ENCODE measurements around the gene GAK. TPM values are rescaled to one million over a fixed set of nuclear protein-coding genes. Genes with fewer than 3 reads are reported as not detected.
"Not testable (repeated sequence)": the region's sequence is repeated elsewhere in the genome, so short reads cannot be mapped to it uniquely, and the experiment has no call there.

GAK gene
- 100 to 1,000 TPM; 112 to 118 TPM for total RNA-seq
- 82.9 TPM for polyA plus RNA-seq

- Histone ChIP-seq H3K36me3 (ENCODE audit: insufficient read depth, low read length) (no peaks in the 10 kb centered on the region), H3K4me3 (ENCODE audit: low read length) (peak within 1 kb of the TSS; percentile 82), H3K27me3 (ENCODE audit: insufficient read depth, low read length, poor library complexity, severe bottlenecking) (no peaks in the 10 kb centered on the region), H3K9me3 (ENCODE audit: low read length) (no peaks in the 10 kb centered on the region), H3K27ac (ENCODE audit: low read depth, low read length) (peak within 1 kb of the TSS; percentile 96), H3K4me1 (ENCODE audit: insufficient read depth, low read length) (peaks cover 40% of the 10 kb centered on the region)
- Mint-ChIP-seq H3K27ac (peak within 1 kb of the TSS; percentile 90 to 100 (median 94)), H3K4me1 (peaks cover 43 to 57% (median 43%) of the 10 kb centered on the region in 3 donors), H3K36me3 (peaks cover 0 to 18% (median 1%) of the 10 kb centered on the region in 3 donors), H3K4me3 (peak within 1 kb of the TSS; percentile 91 to 98 (median 96)), H3K27me3 (peaks cover 0 to 3% of the 10 kb centered on the region in 2 donors), H3K9me3 (no peaks in the 10 kb centered on the region)
- POLR2A ChIA-PET = interaction anchor here (0.7 to 1.4 kb wide), 6 partner anchors 25 to 268 kb away, joined by 3 to 8 read pairs (median 4); partner anchors contain the start of gene IDUA
- CTCF ChIA-PET = interaction anchor here (0.8 to 1.8 kb wide), 4 partner anchors 8 to 256 kb away, joined by 3 to 7 read pairs (median 4); no protein-coding TSS in a partner anchor
- peak; percentile 95 to 98 (median 97) for DNase-seq
Measured at GRCh38 chr4:931960-932712, at the start of gene GAK, which contains the start of gene TMEM175. Gene GAK, minus strand, starts transcription at chr4:932316. Its CDS starts 129 bp downstream, at chr4:932187. Gene TMEM175, plus strand, starts transcription at chr4:932460. Its CDS starts 15,280 bp downstream, at chr4:947740.

DNA sequence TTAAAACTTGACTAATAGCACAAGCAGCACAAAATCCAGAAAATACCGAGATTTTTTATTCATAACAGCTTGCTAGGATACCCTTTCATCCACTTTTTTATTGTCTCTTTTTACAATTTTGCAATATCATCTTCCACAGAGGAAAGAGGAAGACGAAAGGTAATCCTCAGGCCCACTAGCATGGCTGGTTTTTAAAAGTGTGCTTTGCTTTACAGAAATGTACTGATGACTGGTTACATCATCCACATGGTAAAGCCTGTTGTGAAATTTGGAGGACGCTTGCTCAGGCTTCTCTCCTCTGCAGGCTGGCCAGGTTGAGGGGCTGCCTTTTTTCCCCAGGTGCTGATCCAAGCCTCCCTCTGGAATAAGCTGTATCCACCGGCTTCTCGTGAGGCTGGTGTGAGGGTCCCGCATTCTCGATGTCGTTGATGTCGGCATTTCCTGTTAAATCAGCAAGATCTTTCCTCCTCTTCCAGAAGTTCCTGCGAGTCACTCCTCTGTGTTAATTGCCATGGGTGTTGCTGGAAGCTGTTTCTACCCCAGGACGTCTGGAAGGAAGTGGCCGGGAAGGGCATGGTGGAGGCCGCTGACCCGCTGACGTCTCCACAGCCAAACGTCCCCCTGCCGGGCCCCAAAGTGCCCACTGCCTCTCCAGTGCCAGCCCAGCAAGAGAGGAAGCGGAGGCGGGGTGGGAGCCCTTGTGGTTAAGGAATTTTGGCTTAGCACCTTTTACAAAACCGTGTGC is 47.0 kb upstream of the GAK start:
- CTCF ChIA-PET = interaction anchor here (1.0 kb wide), 1 partner anchor 8 kb away, joined by 3 read pairs; no protein-coding TSS in a partner anchor
- peaks cover 0 to 4% (median 0%) of the 10 kb centered on the region in 3 donors for H3K4me1 Mint-ChIP-seq
- no peak overlapping the region for H3K27ac Mint-ChIP-seq
- POLR2A ChIA-PET = no interaction called here
- H3K27ac ChIP-seq (ENCODE audit: low read depth, low read length) = no peak overlapping the region
- H3K9me3 Mint-ChIP-seq = no peaks in the 10 kb centered on the region
- H3K36me3 ChIP-seq (ENCODE audit: insufficient read depth, low read length) = no peaks in the 10 kb centered on the region
- H3K36me3 Mint-ChIP-seq = no peaks in the 10 kb centered on the region
- H3K9me3 ChIP-seq (ENCODE audit: low read length) = no peaks in the 10 kb centered on the region
- no peak for DNase-seq
- H3K4me1 ChIP-seq (ENCODE audit: insufficient read depth, low read length) = no peaks in the 10 kb centered on the region
- H3K27me3 ChIP-seq (ENCODE audit: insufficient read depth, low read length, poor library complexity, severe bottlenecking) = no peaks in the 10 kb centered on the region
- H3K4me3 Mint-ChIP-seq = no peak overlapping the region
- no peak overlapping the region for H3K4me3 ChIP-seq (ENCODE audit: low read length)
- peaks cover 0 to 1% of the 10 kb centered on the region in 2 donors for H3K27me3 Mint-ChIP-seq

DNA sequence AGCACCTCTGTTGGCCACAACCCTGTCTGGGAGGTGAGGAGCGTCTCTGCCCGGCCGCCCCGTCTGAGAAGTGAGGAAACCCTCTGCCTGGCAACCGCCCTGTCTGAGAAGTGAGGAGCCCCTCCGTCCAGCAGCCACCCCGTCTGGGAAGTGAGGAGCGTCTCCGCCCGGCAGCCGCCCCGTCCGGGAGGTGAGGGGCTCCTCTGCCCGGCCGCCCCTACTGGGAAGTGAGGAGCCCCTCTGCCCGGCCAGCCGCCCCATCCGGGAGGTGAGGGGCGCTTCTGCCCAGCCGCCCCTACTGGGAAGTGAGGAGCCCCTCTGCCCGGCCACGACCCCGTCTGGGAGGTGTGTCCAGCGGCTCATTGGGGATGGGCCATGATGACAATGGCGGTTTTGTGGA is 43.9 kb upstream of the GAK start:
- CTCF ChIA-PET; H3K36me3 ChIP-seq (ENCODE audit: insufficient read depth, low read length); H3K27ac Mint-ChIP-seq; H3K4me3 Mint-ChIP-seq; H3K27ac ChIP-seq (ENCODE audit: low read depth, low read length); H3K9me3 ChIP-seq (ENCODE audit: low read length); H3K27me3 Mint-ChIP-seq; H3K27me3 ChIP-seq (ENCODE audit: insufficient read depth, low read length, poor library complexity, severe bottlenecking); DNase-seq; H3K36me3 Mint-ChIP-seq; POLR2A ChIA-PET; H3K9me3 Mint-ChIP-seq; H3K4me3 ChIP-seq (ENCODE audit: low read length): not testable (repeated sequence)
- peaks cover 16% of the 10 kb centered on the region for H3K4me1 ChIP-seq (ENCODE audit: insufficient read depth, low read length)
- H3K4me1 Mint-ChIP-seq = peaks cover 4 to 13% (median 5%) of the 10 kb centered on the region in 3 donors

- Histone ChIP-seq H3K27me3 (ENCODE audit: insufficient read depth, low read length, poor library complexity, severe bottlenecking) (no peaks in the 10 kb centered on the region), H3K36me3 (ENCODE audit: insufficient read depth, low read length) (no peaks in the 10 kb centered on the region), H3K4me3 (ENCODE audit: low read length) (no peak overlapping the region), H3K9me3 (ENCODE audit: low read length) (no peaks in the 10 kb centered on the region), H3K4me1 (ENCODE audit: insufficient read depth, low read length) (peaks cover 30% of the 10 kb centered on the region), H3K27ac (ENCODE audit: low read depth, low read length) (no peak overlapping the region)
- Mint-ChIP-seq H3K27ac (no peak overlapping the region), H3K4me3 (peak overlapping the region in 3 of 7 donors; percentile 35 to 63 (median 52)), H3K27me3 (no peaks in the 10 kb centered on the region), H3K4me1 (peaks cover 16 to 26% (median 17%) of the 10 kb centered on the region in 3 donors), H3K9me3 (no peaks in the 10 kb centered on the region), H3K36me3 (peaks cover 0 to 1% (median 0%) of the 10 kb centered on the region in 3 donors)
- DNase-seq = no peak
- ChIA-PET POLR2A (interaction anchor here (1.5 kb wide), 1 partner anchor 11 kb away, joined by 4 read pairs; no protein-coding TSS in a partner anchor), CTCF (no interaction called here)
Measured at GRCh38 chr4:974668-975067, 42.6 kb upstream of the GAK start.

DNA sequence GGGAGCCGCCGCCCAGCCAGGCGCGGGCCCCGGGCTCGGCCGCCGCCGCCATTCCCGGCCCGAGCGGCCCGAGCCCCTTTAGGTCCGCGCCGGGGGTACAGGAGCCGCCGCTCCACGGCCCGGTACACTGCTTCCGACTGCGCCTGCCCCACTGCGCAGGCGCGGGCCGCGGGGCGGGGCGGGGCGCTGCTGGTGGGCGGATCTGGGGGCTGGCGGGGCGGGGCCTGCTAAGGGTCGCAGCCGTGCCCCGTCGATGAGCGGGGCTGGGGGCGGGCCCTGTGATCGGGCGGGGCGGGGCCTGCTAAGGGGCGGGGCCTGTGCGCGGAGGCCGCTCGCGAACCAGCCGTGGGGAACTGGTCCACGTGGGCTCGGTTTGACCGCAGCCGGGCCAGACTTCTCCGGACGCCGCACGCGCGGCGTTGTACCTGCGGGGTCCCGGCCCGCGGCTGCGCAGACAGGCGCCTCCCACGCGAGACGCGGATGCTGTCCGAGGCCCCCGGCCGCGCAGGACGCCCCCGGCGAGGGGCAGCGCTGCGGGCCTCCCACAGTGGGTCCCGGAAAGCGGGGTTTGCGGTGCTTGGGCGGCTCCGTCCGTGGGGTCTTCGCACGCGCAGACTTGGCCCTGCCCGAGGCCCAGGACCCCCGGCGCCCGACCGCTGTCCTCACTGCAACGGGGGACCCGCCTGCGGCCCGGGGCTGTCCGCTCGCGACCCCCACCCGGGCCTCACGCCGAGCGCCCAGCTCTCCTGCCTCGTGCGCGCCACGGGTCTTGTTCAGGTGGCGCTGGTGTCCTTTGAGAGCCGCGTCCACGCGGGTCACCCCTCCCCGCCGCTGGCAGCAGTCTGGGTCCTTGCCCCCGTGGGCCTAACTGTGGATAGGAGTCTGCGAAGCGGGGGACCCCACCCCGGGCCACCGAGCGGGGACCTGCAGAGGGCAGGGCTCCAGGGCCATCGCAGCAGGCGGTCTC is 41.6 kb upstream of the GAK start, which contains the start of gene DGKQ:
Gene DGKQ (minus strand): TSS at position 139 of the 967 bp plus-strand sequence. CDS start 87 bp downstream, at position 52.
- peak within 1 kb of the TSS; percentile 57 for H3K27ac ChIP-seq (ENCODE audit: low read depth, low read length)

DNA sequence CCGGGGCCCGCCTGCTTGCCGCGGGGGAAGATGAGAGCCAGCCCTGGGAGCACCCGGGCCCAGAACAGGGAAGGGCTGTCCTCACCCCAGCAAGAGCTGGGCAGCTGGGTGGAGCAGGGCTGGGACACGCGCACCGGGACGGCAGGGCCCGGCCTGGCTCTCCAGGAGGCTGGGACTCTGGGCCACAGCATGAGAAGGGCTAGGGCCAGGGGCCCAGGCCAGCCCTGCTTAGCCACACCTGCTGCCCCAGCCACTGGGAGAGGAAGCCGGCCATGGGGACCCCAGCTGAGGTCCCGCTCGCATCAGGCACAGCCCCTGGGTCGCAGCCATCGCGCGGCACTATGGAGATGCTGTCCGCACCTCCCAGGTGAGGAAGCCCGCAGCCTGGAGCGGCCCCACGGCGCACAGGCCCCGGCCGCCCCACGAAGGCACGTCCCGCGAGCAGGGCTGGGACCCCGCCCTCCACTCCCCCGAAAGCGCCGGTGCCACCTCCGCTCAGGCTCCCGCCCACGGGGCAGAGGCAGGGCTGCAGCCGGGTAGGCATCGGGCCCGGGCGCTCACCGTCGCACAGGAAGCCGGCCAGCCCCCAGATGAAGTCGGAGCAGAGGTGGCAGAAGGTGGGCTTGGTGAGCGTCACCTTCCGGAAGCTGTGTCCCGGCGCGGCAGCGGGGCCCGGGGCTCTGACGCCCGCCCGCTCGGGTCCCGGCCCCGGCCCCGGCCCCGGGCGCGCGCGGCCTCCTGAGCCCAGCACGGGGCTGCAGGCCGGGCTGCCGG is 40.7 kb upstream of the GAK start:
- peaks cover 16 to 27% (median 17%) of the 10 kb centered on the region in 3 donors for H3K4me1 Mint-ChIP-seq
- H3K4me3 Mint-ChIP-seq = peak overlapping the region; percentile 38 to 82 (median 61)
- no peaks in the 10 kb centered on the region for H3K27me3 ChIP-seq (ENCODE audit: insufficient read depth, low read length, poor library complexity, severe bottlenecking)
- H3K9me3 Mint-ChIP-seq = no peaks in the 10 kb centered on the region
- peaks cover 33% of the 10 kb centered on the region for H3K4me1 ChIP-seq (ENCODE audit: insufficient read depth, low read length)
- H3K4me3 ChIP-seq (ENCODE audit: low read length) = peak overlapping the region; percentile 61
- H3K36me3 ChIP-seq (ENCODE audit: insufficient read depth, low read length) = no peaks in the 10 kb centered on the region
- ChIA-PET CTCF (interaction anchor here (3.7 kb wide), 1 partner anchor 14 kb away, joined by 11 read pairs; the partner anchor contains the start of gene IDUA), POLR2A (interaction anchor here (1.5 kb wide), 1 partner anchor 13 kb away, joined by 4 read pairs; no protein-coding TSS in a partner anchor)
- peaks cover 0 to 1% (median 0%) of the 10 kb centered on the region in 3 donors for H3K36me3 Mint-ChIP-seq
- peak overlapping the region in 3 of 8 donors; percentile 22 to 63 (median 61) for H3K27ac Mint-ChIP-seq
- peak overlapping the region; percentile 57 for H3K27ac ChIP-seq (ENCODE audit: low read depth, low read length)
- H3K27me3 Mint-ChIP-seq = no peaks in the 10 kb centered on the region
- H3K9me3 ChIP-seq (ENCODE audit: low read length) = no peaks in the 10 kb centered on the region
- DNase-seq = peak; percentile 55 to 82 (median 71)

More for the DNA sequence above, 41.6 kb upstream of the GAK start, which contains the start of gene DGKQ:
- H3K9me3 Mint-ChIP-seq = no peaks in the 10 kb centered on the region
- no peaks in the 10 kb centered on the region for H3K36me3 ChIP-seq (ENCODE audit: insufficient read depth, low read length)
- H3K27ac Mint-ChIP-seq = peak within 1 kb of the TSS in 3 of 8 donors; percentile 22 to 63 (median 61)
- peaks cover 16 to 27% (median 17%) of the 10 kb centered on the region in 3 donors for H3K4me1 Mint-ChIP-seq
- H3K9me3 ChIP-seq (ENCODE audit: low read length) = no peaks in the 10 kb centered on the region
- ChIA-PET CTCF (no interaction called here), POLR2A (interaction anchor here (1.5 kb wide), 1 partner anchor 12 kb away, joined by 4 read pairs; no protein-coding TSS in a partner anchor)
- peaks cover 0 to 1% (median 0%) of the 10 kb centered on the region in 3 donors for H3K36me3 Mint-ChIP-seq
- DNase-seq = peak; percentile 79 to 92 (median 84)
- no peaks in the 10 kb centered on the region for H3K27me3 Mint-ChIP-seq
- H3K27me3 ChIP-seq (ENCODE audit: insufficient read depth, low read length, poor library complexity, severe bottlenecking) = no peaks in the 10 kb centered on the region
- H3K4me3 ChIP-seq (ENCODE audit: low read length) = peak within 1 kb of the TSS; percentile 61
- peaks cover 33% of the 10 kb centered on the region for H3K4me1 ChIP-seq (ENCODE audit: insufficient read depth, low read length)
- peak within 1 kb of the TSS; percentile 38 to 90 (median 61) for H3K4me3 Mint-ChIP-seq
